ENCODE measurements around the gene LSM6. TPM values are rescaled to one million over a fixed set of nuclear protein-coding genes. Genes with fewer than 3 reads are reported as not detected.

The LSM6 gene
- total RNA-seq: 28.4 and 44.2 TPM in 2 replicates

- peak; percentile 91 for DNase-seq
Measured at GRCh38 chr4:146175541-146176453, at the start of gene LSM6. TSS of gene LSM6 (plus strand) at chr4:146175718. CDS start at chr4:146182922, 7,204 bp downstream.

GRCh38 chr4:146132445-146132844 is 43.1 kb upstream of the LSM6 start:
- no peak for DNase-seq

GRCh38 chr4:146134761-146135445 is 40.6 kb upstream of the LSM6 start:
- DNase-seq: peak; percentile 22

GRCh38 chr4:146135941-146136340 is 39.6 kb upstream of the LSM6 start:
- DNase-seq: no peak

- no peak for DNase-seq
Measured at GRCh38 chr4:146142768-146143167, 32.8 kb upstream of the LSM6 start.

- no peak for DNase-seq
Measured at GRCh38 chr4:146143888-146144287, 31.6 kb upstream of the LSM6 start.

- no peak for DNase-seq
Measured at GRCh38 chr4:146146918-146147317, 28.6 kb upstream of the LSM6 start.

- no peak for DNase-seq
Measured at GRCh38 chr4:146148021-146148420, 27.5 kb upstream of the LSM6 start.

- DNase-seq: no peak
Measured at GRCh38 chr4:146154057-146154456, 21.5 kb upstream of the LSM6 start.

GRCh38 chr4:146155152-146155724 is 20.3 kb upstream of the LSM6 start:
- DNase-seq: no peak

- DNase-seq: no peak
Measured at GRCh38 chr4:146158036-146158745, 17.3 kb upstream of the LSM6 start.

GRCh38 chr4:146159384-146160058 is 16.0 kb upstream of the LSM6 start:
- DNase-seq: no peak

GRCh38 chr4:146161243-146161642 is 14.3 kb upstream of the LSM6 start:
- DNase-seq: no peak

GRCh38 chr4:146165221-146165620 is 10.3 kb upstream of the LSM6 start:
- DNase-seq: no peak

- DNase-seq: no peak
Measured at GRCh38 chr4:146165840-146166239, 9.7 kb upstream of the LSM6 start.

- DNase-seq: no peak
Measured at GRCh38 chr4:146170149-146170548, 5.4 kb upstream of the LSM6 start.

GRCh38 chr4:146176891-146177290 is 1.4 kb downstream of the LSM6 start:
- DNase-seq: peak; percentile 14

GRCh38 chr4:146178126-146178525 is 2.6 kb downstream of the LSM6 start:
- DNase-seq: no peak

GRCh38 chr4:146179784-146180370 is 4.4 kb downstream of the LSM6 start:
- no peak for DNase-seq

GRCh38 chr4:146182443-146182842 is 6.9 kb downstream of the LSM6 start:
- no peak for DNase-seq

GRCh38 chr4:146183209-146183608 is 7.7 kb downstream of the LSM6 start:
- no peak for DNase-seq

- DNase-seq: no peak
Measured at GRCh38 chr4:146186041-146186440, 10.5 kb downstream of the LSM6 start.
